ENCODE measurements around the gene PNN. TPM values are rescaled to one million over a fixed set of nuclear protein-coding genes. Genes with fewer than 3 reads are reported as not detected.

The PNN gene
- total and polyA plus RNA-seq, 2 of the 8 experiments (the other 6 are each of a cell fraction or from before 2014, with no cell fraction given), result 27.5 to 121 TPM

- Histone ChIP-seq H2BK15ac (ENCODE audit: low read length) (no peak overlapping the region), H3K18ac (ENCODE audit: extremely low read depth, low read length) (0 out of 2 replicates have a peak overlapping the region, but pooled peaks have one; percentile 13), H2BK120ac (replicated peaks; ENCODE audit: low read depth, low read length) (no peak overlapping the region), H3K9me3 (ENCODE audit: insufficient read depth in 2 of 2, low read depth in 1 of 2, low read length in 1 of 2) (no peaks in the 10 kb centered on the region), H3K27ac (ENCODE audit: low read depth, low read length) (no peak overlapping the region), H2AFZ (ENCODE audit: low read length) (peak overlapping the region; percentile 73; the same call in 1 of the 2 replicates), H2BK12ac (ENCODE audit: low read depth, low read length) (no peak overlapping the region), H3K4ac (replicated peaks; ENCODE audit: insufficient read length, low read depth, low read length) (no peak overlapping the region), H4K91ac (replicated peaks; ENCODE audit: insufficient read length, low read length) (no peak overlapping the region), H3K14ac (ENCODE audit: insufficient read length) (no peak overlapping the region), H3K23ac (ENCODE audit: insufficient read length) (no peak overlapping the region), H4K5ac (ENCODE audit: insufficient read length, low read depth, low read length) (no peak overlapping the region), H3K56ac (replicated peaks; ENCODE audit: insufficient read length, low read depth, low read length) (no peak overlapping the region), H4K20me1 (replicated peaks in 1 of 2; ENCODE audit: control insufficient read depth in 1 of 2, insufficient read depth in 2 of 2, low read length in 2 of 2) (no peaks in the 10 kb centered on the region), H2AK5ac (ENCODE audit: low read depth, low read length) (no peak overlapping the region), H3K36me3 (ENCODE audit: control insufficient read depth in 2 of 4, insufficient read depth in 4 of 4, low read length in 3 of 4) (no peaks in the 10 kb centered on the region), H2BK5ac (ENCODE audit: low read depth, low read length) (no peak overlapping the region), H3K27me3 (replicated peaks in 1 of 4; ENCODE audit: control insufficient read depth in 3 of 4, extremely low read depth in 1 of 4, insufficient read depth in 3 of 4, low read length in 3 of 4) (no peaks in the 10 kb centered on the region), H3K4me3 (ENCODE audit: extremely low read depth in 1 of 4, insufficient read depth in 2 of 4, low read depth in 3 of 4, low read length in 4 of 4) (no peak overlapping the region), H3K23me2 (ENCODE audit: low read depth, low read length) (no peaks in the 10 kb centered on the region), H2BK20ac (ENCODE audit: low read length) (no peak overlapping the region), H3K4me2 (ENCODE audit: insufficient read depth in 1 of 2, low read depth in 2 of 2, low read length in 2 of 2) (no peak overlapping the region), H3K4me1 (replicated peaks in 1 of 4; ENCODE audit: control insufficient read depth in 3 of 4, insufficient read depth in 4 of 4, low read length in 3 of 4) (no peaks in the 10 kb centered on the region), H3K79me2 (ENCODE audit: control insufficient read depth in 1 of 2, insufficient read depth in 2 of 2, low read length in 2 of 2) (no peaks in the 10 kb centered on the region), H3K9ac (replicated peaks in 1 of 4; ENCODE audit: extremely low read depth in 1 of 4, low read depth in 3 of 4, low read length in 3 of 4) (no peak overlapping the region), H4K8ac (ENCODE audit: extremely low read depth, insufficient read depth, low read length) (no peak overlapping the region), H3K79me1 (ENCODE audit: low read depth, low read length) (no peaks in the 10 kb centered on the region)
- ChIA-PET CTCF (ENCODE audit: partially characterized antibody) (no interaction called here), POLR2A (ENCODE audit: partially characterized antibody) (interaction anchor here (0.6 kb wide), 1 partner anchor 42 kb away, joined by 3 read pairs; no protein-coding TSS in a partner anchor)
- WGBS, 2 experiments (ENCODE audit: extremely low coverage in 1 of 2, insufficient coverage in 1 of 2, insufficient read length in 1 of 2, insufficient replicate concordance in 2 of 2, low coverage in 1 of 2, low lambda C conversion rate in 2 of 2, missing lambda C conversion rate in 1 of 2), result 90% methylated on average over 8 of the region's 8 CpGs; no CpG with 5 or more reads in 1 of the 2 experiments
- DNase-seq (ENCODE audit: low read depth in 1 of 2, low spot score in 2 of 2) (no peak), FAIRE-seq (no peak)
- TF ChIP-seq POLR2AphosphoS5 (IDR thresholded peaks at IDR 0.05; ENCODE audit: low read depth, low read length) (no peak), CEBPB (IDR thresholded peaks at IDR 0.05; ENCODE audit: low read depth, low read length) (no peak), TAF1 (IDR thresholded peaks at IDR 0.05; ENCODE audit: low read depth, low read length) (no peak), SP4 (IDR thresholded peaks at IDR 0.05; ENCODE audit: low read length) (no peak)
Observed at GRCh38 chr14:39217214-39217879, 42.3 kb downstream of the PNN start.
